SK-N-MC (cell line): ENCODE results near the gene KLK10.
"Not testable (repeated sequence)": the region's sequence is repeated elsewhere in the genome, so short reads cannot be mapped to it uniquely, and the experiment has no call there.

Experiments used
- EZH2 ChIP-seq: fragments of 200-600 bp; sonication (generic); IDR thresholded peaks from one replicate; pipeline ENCODE4 v1.6.1; 2017; ENCODE audit warnings: antibody characterized with exemption
- POLR2AphosphoS5 ChIP-seq: IDR thresholded peaks from 2 replicates; pipeline ENCODE4 v1.6.1; 2012; ENCODE audit warnings: mild to moderate bottlenecking, low read depth, low read length, borderline replicate concordance

DNA sequence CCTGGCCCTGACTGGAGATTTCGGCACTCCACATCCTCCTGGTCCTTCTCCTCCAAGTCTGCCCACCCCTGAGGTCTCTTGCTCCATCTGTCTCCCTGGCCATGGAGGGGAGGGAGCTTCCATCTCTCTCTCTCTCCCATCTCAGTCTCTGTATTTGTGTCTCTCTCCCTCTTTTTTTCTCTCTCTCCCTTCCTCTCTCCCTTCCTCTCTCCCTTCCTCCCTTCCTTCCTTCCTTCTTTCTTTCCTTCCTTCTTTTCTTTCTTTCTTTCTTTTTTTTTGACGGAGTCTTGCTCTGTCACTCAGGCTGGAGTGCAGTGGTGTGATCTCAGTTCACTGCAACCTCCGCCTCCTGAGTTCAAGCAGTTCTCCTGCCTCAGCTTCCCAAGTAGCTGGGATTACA is 49.7 kb downstream of the KLK10 start:
- TF ChIP-seq EZH2, POLR2AphosphoS5: not testable (repeated sequence)
